TTC549 (cell line): ENCODE data around the gene EEF1G.
"Not testable (repeated sequence)": the region's sequence is repeated elsewhere in the genome, so short reads cannot be mapped to it uniquely, and the experiment has no call there.

Experiments
- FAIRE-seq: peaks from 2 replicates; lab custom pipeline; 2012; peaks lifted over from hg19 to GRCh38; lab: Jason Lieb, UNC

The EEF1G gene

DNA sequence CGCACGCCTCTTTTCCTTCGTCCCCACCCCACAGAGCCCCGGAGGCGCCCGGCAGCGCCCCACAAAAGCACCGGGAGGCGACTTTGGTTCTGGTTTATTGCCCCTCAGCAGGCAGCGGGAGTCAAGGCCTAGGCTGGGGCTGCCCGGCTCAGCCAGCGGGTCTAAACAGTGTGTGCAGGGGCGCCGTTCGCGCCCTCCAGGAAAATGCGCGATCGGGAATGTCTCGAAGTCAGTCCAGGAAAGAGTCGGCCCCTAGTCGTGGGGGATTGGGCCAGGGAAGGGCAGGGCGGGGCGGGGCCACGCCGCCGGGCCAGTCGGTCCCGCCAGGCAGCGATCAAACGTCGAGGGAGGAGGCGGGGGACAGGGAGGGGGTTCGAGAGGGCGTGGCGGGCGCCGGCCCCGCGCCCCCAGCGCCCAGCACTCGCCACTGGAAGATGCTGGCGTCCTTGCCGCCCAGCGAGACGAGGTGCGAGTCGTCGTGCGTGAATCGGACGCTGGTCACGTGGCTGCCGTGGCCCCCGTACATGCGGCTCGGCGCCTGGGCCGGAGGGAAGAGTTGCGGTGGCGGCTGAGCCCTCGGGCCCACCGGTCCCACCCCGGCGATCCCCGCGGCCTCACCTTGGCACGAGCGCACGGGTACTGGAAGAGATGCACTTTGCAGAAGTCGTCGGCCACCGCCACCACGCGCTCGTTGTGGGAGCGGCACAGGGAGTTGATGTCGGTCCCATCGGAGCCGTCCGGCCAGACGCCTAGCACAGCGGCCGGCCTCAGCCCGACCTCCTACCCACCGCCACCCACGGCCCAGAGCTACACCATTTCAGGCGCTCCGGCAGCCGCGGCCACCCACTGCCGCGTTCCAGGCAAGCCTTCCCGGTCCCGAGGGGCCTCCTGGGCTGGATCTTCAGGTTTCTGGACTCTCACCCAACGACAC lies 28.7 kb upstream of the EEF1G start:
- FAIRE-seq, result no peak

- peak; percentile 95 for FAIRE-seq
Observed at GRCh38 chr11:62601372-62602140, 27.9 kb upstream of the EEF1G start, which contains the start of gene MTA2. Gene MTA2 (minus strand): TSS chr11:62601865. CDS start chr11:62601450, 415 bp downstream.

DNA sequence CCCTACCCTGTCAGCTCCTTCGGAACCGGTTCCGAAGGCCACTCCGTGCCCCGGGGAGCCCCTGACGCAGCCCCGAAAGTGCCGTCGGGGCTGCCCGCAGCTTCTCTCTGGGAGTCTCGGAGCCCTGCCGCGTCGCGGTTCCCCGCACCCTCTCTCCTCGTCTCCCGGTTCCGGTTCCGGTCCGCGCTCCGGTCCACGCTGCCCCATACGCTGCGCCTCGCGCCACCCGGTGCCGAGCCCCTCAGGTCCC lies 27.4 kb upstream of the EEF1G start:
- no peak for FAIRE-seq

DNA sequence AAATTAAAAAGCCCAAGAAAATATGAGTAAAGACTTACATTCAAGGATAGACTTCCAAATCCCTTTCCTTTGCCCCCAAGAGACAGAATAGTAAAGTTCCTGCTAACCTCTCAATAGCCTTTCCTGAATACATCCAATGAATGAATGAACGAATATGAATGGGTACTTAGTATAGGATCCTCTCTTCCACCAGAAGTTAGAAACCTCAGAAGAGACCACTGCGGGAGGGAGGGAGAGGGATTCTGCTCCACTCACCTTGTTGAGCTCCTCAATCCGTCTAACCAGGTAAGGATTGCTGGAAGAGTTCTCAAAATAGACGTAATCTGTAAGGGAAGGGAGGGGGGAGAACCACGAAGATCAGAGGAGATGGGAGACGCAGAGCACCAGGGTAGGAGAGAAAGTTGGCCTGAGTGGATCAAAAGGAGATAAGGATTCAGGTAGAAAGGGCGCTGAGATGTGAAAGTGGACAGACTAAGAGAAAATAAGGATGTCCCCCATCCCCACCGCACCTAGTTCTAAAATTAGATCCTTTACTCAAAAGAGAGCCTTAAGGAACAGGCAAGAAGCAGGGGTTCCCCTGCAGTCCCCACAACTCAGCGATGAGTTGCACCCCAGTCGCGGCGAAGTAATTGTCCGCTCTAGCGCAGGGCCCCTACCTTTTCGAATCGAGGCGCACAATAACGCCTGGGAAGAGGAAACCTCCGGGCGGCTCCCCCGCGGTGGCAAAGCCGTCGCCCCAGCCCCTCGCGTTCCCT lies 26.9 kb upstream of the EEF1G start:
- FAIRE-seq, result no peak

DNA sequence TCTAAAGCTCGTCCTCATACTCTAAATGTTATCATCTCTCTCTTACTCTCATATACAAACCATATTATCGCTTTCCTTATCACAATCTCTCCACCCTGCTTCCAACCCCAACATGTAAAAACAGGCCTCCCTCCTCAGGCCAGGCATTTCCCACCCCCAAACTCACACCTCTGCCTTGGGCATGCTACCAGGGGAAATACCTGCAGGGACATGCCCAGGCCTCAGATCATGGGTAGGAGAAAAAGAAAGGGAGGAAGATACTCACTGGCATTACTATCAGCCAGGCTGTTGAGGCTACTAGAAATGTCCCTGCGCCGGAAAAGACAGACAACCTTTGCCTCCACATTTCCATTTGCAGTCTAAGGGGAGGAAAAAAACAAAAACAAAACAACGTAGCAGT lies 26.2 kb upstream of the EEF1G start:
- FAIRE-seq, result no peak

DNA sequence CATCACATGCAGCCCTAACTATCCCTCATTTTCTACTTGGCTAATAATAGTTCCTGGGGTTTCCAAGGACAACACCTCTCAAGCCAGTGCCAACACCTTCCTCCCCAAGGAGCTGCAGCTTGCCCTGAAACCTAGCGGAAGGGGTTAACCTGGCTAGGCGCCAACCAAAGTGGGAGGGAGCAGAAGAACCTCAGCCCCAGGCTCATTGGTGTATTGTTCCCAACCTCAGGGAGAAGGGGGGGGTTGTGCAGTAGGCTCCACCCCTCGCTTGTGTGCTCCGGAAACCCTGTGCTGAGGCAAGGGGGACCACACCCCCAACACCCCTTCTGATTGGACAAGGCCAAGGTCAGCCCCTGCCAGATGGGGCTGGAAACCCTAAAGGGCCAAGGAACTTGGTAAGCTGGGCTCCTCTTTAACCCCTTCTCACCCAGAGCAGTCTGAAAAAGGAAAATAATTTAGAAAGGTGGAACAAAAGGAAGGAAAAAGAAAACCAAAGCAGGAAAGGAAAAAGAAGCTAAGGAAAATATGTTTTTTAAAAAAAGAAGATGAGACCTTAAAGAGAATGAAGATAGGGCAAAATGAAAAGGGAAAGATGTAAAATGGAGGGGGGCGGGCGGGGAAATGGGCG lies 25.5 kb upstream of the EEF1G start:
- peak; percentile 96 for FAIRE-seq

DNA sequence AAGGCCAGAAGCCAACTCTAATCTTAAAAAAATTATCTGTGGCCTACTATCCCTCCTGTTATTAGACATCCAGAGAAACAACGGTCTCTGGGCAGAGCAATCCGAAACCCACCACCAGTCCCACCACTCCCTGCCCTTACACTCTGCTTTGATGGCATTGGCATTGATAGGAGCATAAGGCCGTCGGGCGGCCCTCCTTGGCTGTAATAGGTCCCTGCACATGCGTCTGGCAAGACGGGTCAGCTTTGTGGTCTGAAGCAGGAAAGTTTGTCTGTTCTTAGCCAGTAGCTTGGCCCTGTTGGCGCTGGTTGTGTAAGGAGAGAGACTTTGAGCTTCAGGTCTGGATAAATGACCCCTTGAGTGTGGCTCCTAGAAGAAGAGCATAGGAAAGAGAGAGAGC lies 21.4 kb upstream of the EEF1G start:
- no peak for FAIRE-seq

DNA sequence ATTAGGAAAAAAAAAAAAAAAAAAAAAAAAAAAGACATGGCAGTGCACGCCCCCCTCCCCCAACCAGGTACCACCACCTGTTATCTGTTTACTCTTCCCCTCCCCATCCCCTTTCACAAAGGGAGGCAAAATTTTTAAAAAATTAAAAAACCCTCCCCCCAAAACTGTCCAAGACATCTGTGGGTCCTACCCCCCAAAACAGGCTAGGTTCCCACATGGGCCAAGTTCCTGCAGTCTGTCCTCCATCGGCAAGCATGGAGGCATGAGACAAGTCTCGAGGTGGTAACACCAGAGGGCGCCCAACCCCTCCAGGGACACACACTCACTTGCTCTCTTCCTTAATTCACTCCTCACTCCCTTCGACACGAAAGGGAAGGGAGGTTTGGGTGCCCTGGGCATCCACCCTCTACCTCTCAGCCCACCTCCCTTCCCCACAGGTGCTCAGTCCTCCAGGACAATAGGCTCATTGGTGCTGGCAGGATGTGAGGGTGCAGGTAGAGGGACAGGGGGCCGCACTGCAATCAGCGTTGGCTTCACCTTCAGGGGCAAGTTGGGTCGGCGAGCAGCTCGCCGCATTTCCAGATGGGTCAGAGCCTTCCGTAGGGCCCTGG lies 19.8 kb upstream of the EEF1G start:
- FAIRE-seq, result no peak

DNA sequence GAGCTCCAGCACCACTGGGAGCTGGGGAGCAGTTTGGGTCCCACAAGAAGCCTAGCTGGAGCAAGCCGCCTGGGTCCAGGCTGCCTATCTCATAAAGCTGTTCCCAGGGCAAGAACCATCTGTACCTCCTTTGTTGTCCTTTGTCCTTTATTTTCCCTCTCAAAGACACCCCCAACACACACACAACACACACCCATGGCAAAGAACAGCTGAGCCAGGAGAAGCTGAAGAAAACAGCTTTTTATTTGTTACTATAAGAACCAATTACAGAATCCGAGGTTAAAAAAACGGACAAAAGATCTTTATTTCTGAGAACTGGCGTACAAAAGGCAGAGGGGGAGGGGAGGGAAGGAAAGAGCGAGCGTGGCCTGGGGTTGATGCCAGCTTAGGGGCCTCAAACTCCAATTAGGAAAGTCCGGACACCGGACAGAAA lies 19.3 kb upstream of the EEF1G start:
- FAIRE-seq, result no peak

DNA sequence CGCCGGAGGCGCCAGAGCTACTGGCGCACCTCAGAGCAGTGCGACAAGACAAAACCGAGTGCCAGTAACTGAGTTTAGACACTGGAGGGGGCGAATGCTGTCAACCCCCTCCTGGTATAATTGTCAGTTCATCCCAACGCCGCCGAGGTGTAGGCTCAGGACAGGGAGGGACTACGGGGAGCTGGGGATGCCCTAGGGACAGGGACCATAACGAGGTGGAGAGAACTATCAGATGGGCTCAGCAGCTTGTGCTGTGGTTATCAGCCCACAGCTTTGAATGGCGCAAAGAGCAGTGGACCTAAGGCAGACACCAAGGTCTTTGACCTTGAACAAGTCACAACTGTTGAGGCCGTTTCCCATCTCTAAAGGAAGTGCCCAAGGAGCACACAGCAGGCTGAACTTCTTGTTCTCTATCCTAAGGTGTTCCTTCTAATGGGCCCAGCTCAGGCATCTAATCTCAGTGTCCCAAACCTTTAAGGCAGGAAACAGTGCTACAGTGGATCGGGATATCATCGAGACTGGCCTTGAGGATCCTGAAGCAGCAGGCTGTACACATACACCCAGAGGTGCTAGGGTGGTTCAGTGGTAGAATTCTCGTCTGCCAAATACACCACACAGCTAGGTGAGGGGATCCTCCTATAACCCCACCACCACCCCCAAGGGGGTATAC lies 18.6 kb upstream of the EEF1G start:
- FAIRE-seq, result no peak

- FAIRE-seq, result peak; percentile 92
Observed at GRCh38 chr11:62591448-62592145, 17.9 kb upstream of the EEF1G start, which contains the start of gene TUT1. Gene TUT1 (minus strand): TSS chr11:62591523. CDS start chr11:62591485, 38 bp downstream.

- FAIRE-seq, result no peak
Observed at GRCh38 chr11:62588966-62589637, 15.4 kb upstream of the EEF1G start.

GRCh38 chr11:62585356-62585755 lies 11.7 kb upstream of the EEF1G start:
- FAIRE-seq, result not testable (repeated sequence)

GRCh38 chr11:62581735-62582134 lies 8.0 kb upstream of the EEF1G start:
- not testable (repeated sequence) for FAIRE-seq

GRCh38 chr11:62580959-62581715 lies 7.4 kb upstream of the EEF1G start:
- FAIRE-seq, result no peak

DNA sequence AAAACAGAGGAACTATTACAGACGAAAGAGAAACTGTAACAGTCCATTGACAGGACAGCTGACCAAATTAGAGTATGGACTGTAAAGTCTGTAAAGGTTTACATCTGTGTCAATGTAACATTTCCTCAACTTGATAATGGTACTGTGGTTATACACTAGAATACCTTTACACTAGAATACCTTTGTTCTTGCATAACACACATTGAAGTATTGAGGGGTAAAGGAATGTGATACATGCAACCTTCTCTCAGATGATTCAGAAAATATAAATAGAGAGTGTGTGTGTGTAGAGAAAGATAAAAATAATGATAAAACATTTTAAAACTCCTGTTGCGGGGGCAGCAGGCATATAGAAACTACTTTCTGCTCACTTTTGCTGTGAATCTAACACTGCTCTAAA lies 5.6 kb upstream of the EEF1G start:
- FAIRE-seq, result no peak

DNA sequence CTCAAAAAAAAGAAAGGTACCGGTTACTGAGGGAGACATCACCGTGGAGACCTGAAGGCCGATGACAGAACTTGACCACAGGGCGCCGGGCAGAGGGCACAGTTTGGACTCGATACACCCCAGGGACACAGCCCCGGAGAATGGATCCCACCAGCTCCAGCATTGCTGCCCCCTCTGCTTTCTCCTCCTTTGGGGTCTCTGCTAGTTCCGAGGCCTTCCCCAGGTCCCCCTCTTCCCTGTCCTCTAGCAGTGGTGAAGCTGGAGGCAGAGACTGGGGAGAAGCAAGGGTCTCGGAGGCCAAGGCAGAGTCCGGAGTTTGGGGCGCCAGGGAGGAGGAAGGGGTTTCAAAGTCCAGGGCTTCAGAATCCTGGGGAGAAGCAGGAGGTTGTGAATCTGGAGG lies 4.8 kb upstream of the EEF1G start:
- no peak for FAIRE-seq

DNA sequence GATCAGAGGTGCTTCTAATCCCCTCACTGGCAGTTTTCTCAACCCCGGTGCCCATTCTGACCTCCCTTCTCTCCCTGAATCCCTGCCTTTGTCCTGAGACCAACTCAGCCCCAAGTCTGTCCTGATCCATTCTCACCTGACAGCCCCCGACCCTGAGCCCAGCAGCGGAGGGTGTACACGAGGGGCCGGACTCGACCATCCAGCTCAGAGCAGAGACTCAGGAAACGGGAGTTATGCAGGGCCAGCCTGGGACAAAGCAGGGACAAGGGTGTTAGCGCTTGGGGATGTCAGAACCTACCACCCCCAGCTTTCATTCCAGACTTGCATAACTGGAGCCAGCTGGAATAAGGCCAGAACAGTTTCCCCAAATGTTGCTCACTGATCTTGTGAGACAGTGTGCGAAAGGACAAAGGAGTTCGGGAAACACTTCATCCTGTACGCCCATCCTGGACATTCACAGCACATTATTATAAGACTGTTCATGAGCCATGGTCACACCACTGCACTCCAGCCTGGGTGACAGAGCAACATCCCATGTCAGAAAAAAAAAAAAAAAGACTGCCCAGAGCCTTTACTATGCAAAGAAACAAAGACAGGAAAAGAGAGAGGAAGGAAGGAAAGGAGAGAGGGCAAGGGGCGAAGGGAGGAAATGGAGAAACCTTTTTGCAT lies 3.5 kb upstream of the EEF1G start:
- FAIRE-seq, result no peak

DNA sequence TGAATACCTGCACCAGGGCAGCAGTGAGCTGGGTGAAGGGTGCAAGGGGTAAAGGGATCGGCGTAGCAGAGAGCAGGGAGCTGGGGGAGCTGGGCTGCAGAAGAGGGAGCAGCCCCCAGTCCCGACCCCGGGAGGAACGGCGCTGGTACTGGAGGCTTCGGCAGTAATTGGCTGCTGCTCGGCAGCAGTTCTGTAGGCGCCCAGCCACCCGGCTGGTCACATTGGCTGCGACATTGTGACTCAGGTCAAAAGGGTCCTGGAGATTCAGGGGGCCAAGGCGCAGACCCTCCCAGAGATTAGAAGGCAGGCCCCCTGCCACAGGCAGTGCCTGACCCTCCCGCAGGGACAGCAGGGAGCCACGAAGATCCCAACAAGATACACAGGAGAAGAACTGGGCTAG lies 2.1 kb upstream of the EEF1G start:
- FAIRE-seq, result no peak
